Measurements from ENCODE around the gene VAV2.

Gene VAV2

GRCh38 chr9:133982971-133983720 is 9.0 kb downstream of the VAV2 start:
- no peak overlapping the region for H3K4me3 ChIP-seq (ENCODE audit: low read length)
- no peaks in the 10 kb centered on the region for H3K36me3 ChIP-seq (ENCODE audit: insufficient read depth, low read depth, low read length)
- H3K27ac ChIP-seq (ENCODE audit: low read length), result no peak overlapping the region
- no peaks in the 10 kb centered on the region; the same call in 1 of the 2 replicates for H3K4me1 ChIP-seq (ENCODE audit: insufficient read depth, low read length)
- no peaks in the 10 kb centered on the region for H3K9me3 ChIP-seq (ENCODE audit: insufficient read depth, low read depth, low read length)
- no peak overlapping the region for H3K9ac ChIP-seq (ENCODE audit: low read depth, low read length)
- H3K27me3 ChIP-seq (ENCODE audit: insufficient read depth, low read length), result no peaks in the 10 kb centered on the region

- Histone ChIP-seq H3K4me3 (ENCODE audit: low read length) (no peak overlapping the region), H3K27ac (ENCODE audit: low read length) (no peak overlapping the region), H3K4me1 (ENCODE audit: insufficient read depth, low read length) (no peaks in the 10 kb centered on the region; the same call in 1 of the 2 replicates), H3K36me3 (ENCODE audit: insufficient read depth, low read depth, low read length) (no peaks in the 10 kb centered on the region), H3K9ac (ENCODE audit: low read depth, low read length) (no peak overlapping the region), H3K27me3 (ENCODE audit: insufficient read depth, low read length) (no peaks in the 10 kb centered on the region), H3K9me3 (ENCODE audit: insufficient read depth, low read depth, low read length) (no peaks in the 10 kb centered on the region)
Measured at GRCh38 chr9:133981958-133982681, 10.0 kb downstream of the VAV2 start.

- H3K9ac ChIP-seq (ENCODE audit: low read depth, low read length), result no peak overlapping the region
- no peaks in the 10 kb centered on the region for H3K27me3 ChIP-seq (ENCODE audit: insufficient read depth, low read length)
- no peak overlapping the region for H3K27ac ChIP-seq (ENCODE audit: low read length)
- no peak overlapping the region for H3K4me3 ChIP-seq (ENCODE audit: low read length)
- no peaks in the 10 kb centered on the region for H3K9me3 ChIP-seq (ENCODE audit: insufficient read depth, low read depth, low read length)
- no peaks in the 10 kb centered on the region for H3K36me3 ChIP-seq (ENCODE audit: insufficient read depth, low read depth, low read length)
- H3K4me1 ChIP-seq (ENCODE audit: insufficient read depth, low read length), result no peaks in the 10 kb centered on the region; the same call in 1 of the 2 replicates
Measured at GRCh38 chr9:133981589-133981957, 10.6 kb downstream of the VAV2 start.

GRCh38 chr9:133980864-133981588 is 11.1 kb downstream of the VAV2 start:
- H3K9ac ChIP-seq (ENCODE audit: low read depth, low read length), result no peak overlapping the region
- H3K27ac ChIP-seq (ENCODE audit: low read length), result no peak overlapping the region

GRCh38 chr9:133979921-133980863 is 11.9 kb downstream of the VAV2 start:
- no peaks in the 10 kb centered on the region for H3K9me3 ChIP-seq (ENCODE audit: insufficient read depth, low read depth, low read length)
- H3K27ac ChIP-seq (ENCODE audit: low read length), result no peak overlapping the region
- H3K36me3 ChIP-seq (ENCODE audit: insufficient read depth, low read depth, low read length), result no peaks in the 10 kb centered on the region
- H3K27me3 ChIP-seq (ENCODE audit: insufficient read depth, low read length), result no peaks in the 10 kb centered on the region
- H3K4me3 ChIP-seq (ENCODE audit: low read length), result no peak overlapping the region
- H3K4me1 ChIP-seq (ENCODE audit: insufficient read depth, low read length), result no peaks in the 10 kb centered on the region
- no peak overlapping the region for H3K9ac ChIP-seq (ENCODE audit: low read depth, low read length)

More at GRCh38 chr9:133980864-133981588, 11.1 kb downstream of the VAV2 start:
- no peaks in the 10 kb centered on the region; the same call in 1 of the 2 replicates for H3K4me1 ChIP-seq (ENCODE audit: insufficient read depth, low read length)
- H3K36me3 ChIP-seq (ENCODE audit: insufficient read depth, low read depth, low read length), result no peaks in the 10 kb centered on the region
- no peak overlapping the region for H3K4me3 ChIP-seq (ENCODE audit: low read length)
- H3K9me3 ChIP-seq (ENCODE audit: insufficient read depth, low read depth, low read length), result no peaks in the 10 kb centered on the region
- no peaks in the 10 kb centered on the region for H3K27me3 ChIP-seq (ENCODE audit: insufficient read depth, low read length)

- H3K4me3 ChIP-seq (ENCODE audit: low read length), result no peak overlapping the region
- no peaks in the 10 kb centered on the region for H3K4me1 ChIP-seq (ENCODE audit: insufficient read depth, low read length)
- no peaks in the 10 kb centered on the region for H3K36me3 ChIP-seq (ENCODE audit: insufficient read depth, low read depth, low read length)
- no peaks in the 10 kb centered on the region for H3K27me3 ChIP-seq (ENCODE audit: insufficient read depth, low read length)
- no peak overlapping the region for H3K27ac ChIP-seq (ENCODE audit: low read length)
- H3K9me3 ChIP-seq (ENCODE audit: insufficient read depth, low read depth, low read length), result no peaks in the 10 kb centered on the region
- H3K9ac ChIP-seq (ENCODE audit: low read depth, low read length), result no peak overlapping the region
Measured at GRCh38 chr9:133979273-133979920, 12.7 kb downstream of the VAV2 start.

- Histone ChIP-seq H3K9me3 (ENCODE audit: insufficient read depth, low read depth, low read length) (no peaks in the 10 kb centered on the region), H3K4me1 (ENCODE audit: insufficient read depth, low read length) (no peaks in the 10 kb centered on the region), H3K27ac (ENCODE audit: low read length) (no peak overlapping the region), H3K36me3 (ENCODE audit: insufficient read depth, low read depth, low read length) (no peaks in the 10 kb centered on the region), H3K4me3 (ENCODE audit: low read length) (no peak overlapping the region), H3K27me3 (ENCODE audit: insufficient read depth, low read length) (no peaks in the 10 kb centered on the region), H3K9ac (ENCODE audit: low read depth, low read length) (no peak overlapping the region)
Measured at GRCh38 chr9:133978899-133979272, 13.2 kb downstream of the VAV2 start.

GRCh38 chr9:133978226-133978898 is 13.8 kb downstream of the VAV2 start:
- H3K27me3 ChIP-seq (ENCODE audit: insufficient read depth, low read length), result no peaks in the 10 kb centered on the region
- H3K36me3 ChIP-seq (ENCODE audit: insufficient read depth, low read depth, low read length), result no peaks in the 10 kb centered on the region
- H3K9me3 ChIP-seq (ENCODE audit: insufficient read depth, low read depth, low read length), result no peaks in the 10 kb centered on the region
- no peak overlapping the region for H3K27ac ChIP-seq (ENCODE audit: low read length)
- H3K9ac ChIP-seq (ENCODE audit: low read depth, low read length), result no peak overlapping the region
- no peak overlapping the region for H3K4me3 ChIP-seq (ENCODE audit: low read length)
- no peaks in the 10 kb centered on the region for H3K4me1 ChIP-seq (ENCODE audit: insufficient read depth, low read length)

GRCh38 chr9:133977421-133978201 is 14.5 kb downstream of the VAV2 start:
- Histone ChIP-seq H3K27ac (ENCODE audit: low read length) (no peak overlapping the region), H3K9ac (ENCODE audit: low read depth, low read length) (no peak overlapping the region), H3K9me3 (ENCODE audit: insufficient read depth, low read depth, low read length) (no peaks in the 10 kb centered on the region), H3K4me3 (ENCODE audit: low read length) (no peak overlapping the region), H3K4me1 (ENCODE audit: insufficient read depth, low read length) (no peaks in the 10 kb centered on the region; the same call in 1 of the 2 replicates), H3K36me3 (ENCODE audit: insufficient read depth, low read depth, low read length) (no peaks in the 10 kb centered on the region), H3K27me3 (ENCODE audit: insufficient read depth, low read length) (no peaks in the 10 kb centered on the region)

- no peaks in the 10 kb centered on the region for H3K9me3 ChIP-seq (ENCODE audit: insufficient read depth, low read depth, low read length)
- no peaks in the 10 kb centered on the region for H3K36me3 ChIP-seq (ENCODE audit: insufficient read depth, low read depth, low read length)
- peaks cover 4% of the 10 kb centered on the region for H3K4me1 ChIP-seq (ENCODE audit: insufficient read depth, low read length)
- H3K27me3 ChIP-seq (ENCODE audit: insufficient read depth, low read length), result no peaks in the 10 kb centered on the region
- H3K4me3 ChIP-seq (ENCODE audit: low read length), result no peak overlapping the region
- H3K9ac ChIP-seq (ENCODE audit: low read depth, low read length), result no peak overlapping the region
- no peak overlapping the region for H3K27ac ChIP-seq (ENCODE audit: low read length)
Measured at GRCh38 chr9:133976887-133977286, 15.2 kb downstream of the VAV2 start.
